Measurements from ENCODE around the gene SYNDIG1. TPM values are rescaled to one million over a fixed set of nuclear protein-coding genes. Genes with fewer than 3 reads are reported as not detected.

Gene SYNDIG1
- total RNA-seq, 1 donor from 2014 or later, result 5.6 TPM

DNA sequence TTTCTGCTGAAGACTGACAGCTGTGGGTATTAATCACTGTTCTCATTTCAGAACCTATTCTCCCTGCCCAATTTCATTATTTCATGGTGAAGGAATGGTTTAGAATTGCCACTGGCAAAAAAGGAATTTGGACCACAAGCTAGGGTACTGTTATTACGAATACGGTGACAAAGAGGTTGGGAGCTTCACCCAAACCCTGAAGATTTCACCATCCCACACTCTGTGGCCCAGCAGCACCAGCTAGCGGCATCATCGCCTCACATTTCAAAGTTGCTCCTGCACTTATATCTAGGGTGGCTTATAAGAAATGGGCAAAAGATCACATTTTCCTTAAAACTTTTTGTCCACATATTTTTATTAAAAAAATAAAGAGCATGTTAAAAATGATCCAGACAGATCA is 236.1 kb downstream of the SYNDIG1 start:
- TF ChIP-seq, protein P1, sequence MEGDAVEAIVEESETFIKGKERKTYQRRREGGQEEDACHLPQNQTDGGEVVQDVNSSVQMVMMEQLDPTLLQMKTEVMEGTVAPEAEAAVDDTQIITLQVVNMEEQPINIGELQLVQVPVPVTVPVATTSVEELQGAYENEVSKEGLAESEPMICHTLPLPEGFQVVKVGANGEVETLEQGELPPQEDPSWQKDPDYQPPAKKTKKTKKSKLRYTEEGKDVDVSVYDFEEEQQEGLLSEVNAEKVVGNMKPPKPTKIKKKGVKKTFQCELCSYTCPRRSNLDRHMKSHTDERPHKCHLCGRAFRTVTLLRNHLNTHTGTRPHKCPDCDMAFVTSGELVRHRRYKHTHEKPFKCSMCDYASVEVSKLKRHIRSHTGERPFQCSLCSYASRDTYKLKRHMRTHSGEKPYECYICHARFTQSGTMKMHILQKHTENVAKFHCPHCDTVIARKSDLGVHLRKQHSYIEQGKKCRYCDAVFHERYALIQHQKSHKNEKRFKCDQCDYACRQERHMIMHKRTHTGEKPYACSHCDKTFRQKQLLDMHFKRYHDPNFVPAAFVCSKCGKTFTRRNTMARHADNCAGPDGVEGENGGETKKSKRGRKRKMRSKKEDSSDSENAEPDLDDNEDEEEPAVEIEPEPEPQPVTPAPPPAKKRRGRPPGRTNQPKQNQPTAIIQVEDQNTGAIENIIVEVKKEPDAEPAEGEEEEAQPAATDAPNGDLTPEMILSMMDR (IDR thresholded peaks at IDR 0.05), result no peak
- Mint-ChIP-seq H3K36me3 (ENCODE audit: low read depth) (no peaks in the 10 kb centered on the region), H3K27ac (ENCODE audit: unreplicated experiment) (no peak overlapping the region), H3K4me3 (ENCODE audit: unreplicated experiment) (no peak overlapping the region), H3K27me3 (ENCODE audit: low read depth) (peaks cover 19% of the 10 kb centered on the region), H3K9me3 (ENCODE audit: low read depth) (no peaks in the 10 kb centered on the region), H3K4me1 (ENCODE audit: low read depth) (no peaks in the 10 kb centered on the region)
- no peak for DNase-seq (ENCODE audit: low spot score)

DNA sequence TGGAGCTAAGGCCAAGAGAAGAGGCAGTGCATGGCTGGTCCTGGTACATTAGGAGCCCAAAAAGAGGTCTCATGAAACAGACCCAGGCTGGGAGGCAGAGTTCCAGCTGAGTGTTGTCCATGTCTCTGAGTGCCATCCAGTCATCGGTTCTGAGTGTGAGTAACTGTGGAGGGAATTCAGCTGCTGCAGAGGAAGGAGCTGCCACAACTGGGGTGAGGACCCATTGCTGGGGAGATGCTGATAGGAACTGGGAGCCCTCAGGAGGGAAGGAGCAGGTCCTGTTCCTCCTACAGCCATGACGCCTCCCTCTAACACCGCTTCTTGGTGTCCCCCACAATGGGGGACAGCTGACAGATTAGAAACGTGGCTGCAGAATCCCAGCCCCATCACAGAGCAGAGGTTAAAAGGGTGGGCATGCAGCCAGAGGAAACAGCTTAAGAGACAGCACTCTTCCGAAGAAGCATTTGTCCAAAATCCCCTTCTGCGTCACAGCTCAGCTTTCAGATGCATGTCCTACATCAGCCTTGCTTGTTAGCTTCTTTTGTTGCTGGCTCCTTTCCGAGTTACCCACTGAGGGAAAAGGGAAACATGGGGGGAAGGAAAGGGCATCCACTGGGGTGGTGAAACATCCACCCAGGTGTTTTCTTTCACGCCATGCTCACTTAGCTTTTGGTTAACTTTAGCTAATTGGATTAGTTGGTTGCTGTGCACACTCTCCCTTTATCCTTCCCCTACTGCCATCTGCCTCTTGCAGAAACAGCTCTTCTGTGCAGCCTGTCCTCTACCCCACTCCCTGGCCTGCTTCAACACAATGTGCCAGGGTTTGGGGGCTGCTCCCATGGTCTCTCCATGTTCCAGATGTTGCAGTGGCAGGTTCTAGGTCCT is 239.2 kb downstream of the SYNDIG1 start:
- Mint-ChIP-seq H3K4me1 (ENCODE audit: low read depth) (no peaks in the 10 kb centered on the region), H3K27me3 (ENCODE audit: low read depth) (peaks cover 17% of the 10 kb centered on the region), H3K4me3 (ENCODE audit: unreplicated experiment) (no peak overlapping the region), H3K27ac (ENCODE audit: unreplicated experiment) (no peak overlapping the region), H3K36me3 (ENCODE audit: low read depth) (no peaks in the 10 kb centered on the region), H3K9me3 (ENCODE audit: low read depth) (peaks cover 13% of the 10 kb centered on the region)
- no peak for DNase-seq (ENCODE audit: low spot score)
- TF ChIP-seq, protein P1 (IDR thresholded peaks at IDR 0.05), result no peak
